ENCODE results near the gene ZFYVE27.

The ZFYVE27 gene

DNA sequence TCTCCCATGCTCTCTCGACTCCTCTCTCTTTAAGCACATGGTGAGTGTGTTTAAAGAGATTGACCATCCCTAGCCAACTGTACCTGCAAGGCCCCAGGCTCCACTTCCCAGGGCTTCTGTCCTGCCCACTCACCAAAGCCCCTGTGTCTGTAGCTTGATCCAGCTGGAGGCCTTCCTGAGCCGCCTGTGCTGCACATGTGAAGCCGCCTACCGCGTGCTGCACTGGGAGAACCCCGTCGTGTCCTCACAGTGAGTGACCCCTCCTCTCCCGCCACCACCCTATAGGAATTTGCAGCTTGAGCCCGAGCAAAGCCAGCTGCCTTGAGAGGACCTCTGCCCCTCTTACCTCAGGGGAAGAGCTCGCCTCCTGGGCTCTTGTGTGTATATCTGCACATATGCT, 11.2 kb downstream of the ZFYVE27 start:
- no peak for DNase-seq

GRCh38 chr10:97752956-97753355, 16.0 kb downstream of the ZFYVE27 start:
- DNase-seq = no peak

GRCh38 chr10:97754726-97755125, 17.8 kb downstream of the ZFYVE27 start:
- no peak for DNase-seq

GRCh38 chr10:97755718-97756117, 18.8 kb downstream of the ZFYVE27 start:
- DNase-seq = no peak

DNA sequence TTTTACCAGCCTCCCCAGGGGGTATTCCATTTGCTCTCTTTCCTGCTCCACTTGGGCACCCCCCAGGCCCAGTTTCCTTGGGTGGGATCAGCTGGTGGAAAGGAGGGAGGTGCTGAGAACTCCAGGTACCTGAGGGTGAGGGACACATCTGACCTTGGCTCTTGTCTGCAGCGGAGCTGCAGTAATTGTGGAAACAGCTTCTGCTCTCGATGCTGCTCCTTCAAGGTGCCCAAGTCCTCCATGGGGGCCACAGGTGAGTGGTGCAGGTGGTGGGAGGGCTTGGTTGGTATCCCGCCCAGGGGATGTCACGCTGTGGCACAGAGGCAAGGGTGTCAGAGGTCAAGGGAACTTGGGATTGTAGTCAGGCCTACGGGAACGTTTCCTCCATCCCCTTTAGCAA, 20.5 kb downstream of the ZFYVE27 start:
- no peak for DNase-seq

DNA sequence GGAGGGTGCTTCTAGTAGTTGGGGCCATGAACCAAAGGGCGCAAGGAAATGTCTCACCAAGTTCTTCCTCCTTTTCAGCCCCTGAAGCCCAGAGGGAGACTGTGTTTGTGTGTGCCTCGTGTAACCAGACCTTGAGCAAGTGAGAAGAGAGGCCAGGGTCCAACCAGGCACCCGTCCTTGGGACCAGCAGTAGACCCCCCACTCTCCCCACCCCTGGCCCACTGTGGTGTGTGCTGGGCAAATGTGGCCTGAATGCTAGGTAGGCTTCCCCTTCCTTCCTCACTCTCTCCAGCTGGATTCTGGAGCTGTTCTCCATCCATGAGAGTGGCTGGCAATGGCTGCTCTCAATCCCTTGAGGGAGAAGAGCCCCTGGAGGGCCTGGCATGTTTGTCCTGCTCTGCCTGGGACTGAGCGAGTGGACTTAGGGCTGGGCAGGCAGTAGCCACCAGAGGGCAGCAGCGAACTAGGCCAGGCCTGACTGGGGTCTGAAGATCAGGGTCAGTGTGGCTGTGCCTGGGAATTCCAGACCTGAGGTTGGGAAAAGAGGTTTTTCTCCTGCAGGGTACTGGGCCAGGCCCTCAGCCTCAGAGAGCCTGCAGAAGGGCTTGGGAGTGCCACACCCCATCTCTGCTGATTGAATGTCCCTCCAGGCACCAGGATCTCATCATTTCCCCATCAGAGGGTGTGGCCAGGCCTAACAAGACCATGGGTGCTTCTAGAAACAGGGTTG, 22.4 kb downstream of the ZFYVE27 start:
- DNase-seq = peak; percentile 92

DNA sequence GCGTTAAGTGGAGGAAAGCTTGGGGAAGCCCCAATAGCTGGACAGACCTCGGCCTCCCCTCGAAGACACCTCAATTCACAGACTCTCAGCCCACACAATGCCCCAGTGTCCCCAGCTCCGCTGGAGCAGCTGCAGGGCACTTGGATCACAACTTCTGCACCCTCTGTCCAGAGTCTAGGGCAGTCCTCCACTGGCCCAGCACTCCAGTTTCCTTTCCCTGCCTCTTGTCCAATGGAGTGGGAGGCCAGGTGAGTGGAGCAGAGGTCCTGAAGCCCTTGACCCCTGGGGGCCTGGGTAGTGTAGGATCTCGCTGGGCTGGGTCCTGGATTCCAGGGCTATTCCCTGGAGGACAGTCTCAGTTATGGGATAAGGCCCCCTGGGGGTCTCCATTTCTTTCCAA, 23.0 kb downstream of the ZFYVE27 start:
- DNase-seq = no peak

- DNase-seq = no peak
These were observed 23.7 kb downstream of the ZFYVE27 start for GRCh38 chr10:97760461-97761257.

- no peak for DNase-seq
These were observed 24.5 kb downstream of the ZFYVE27 start for GRCh38 chr10:97761331-97761865.

- DNase-seq = no peak
These were observed 25.1 kb downstream of the ZFYVE27 start for GRCh38 chr10:97762056-97762455.

DNA sequence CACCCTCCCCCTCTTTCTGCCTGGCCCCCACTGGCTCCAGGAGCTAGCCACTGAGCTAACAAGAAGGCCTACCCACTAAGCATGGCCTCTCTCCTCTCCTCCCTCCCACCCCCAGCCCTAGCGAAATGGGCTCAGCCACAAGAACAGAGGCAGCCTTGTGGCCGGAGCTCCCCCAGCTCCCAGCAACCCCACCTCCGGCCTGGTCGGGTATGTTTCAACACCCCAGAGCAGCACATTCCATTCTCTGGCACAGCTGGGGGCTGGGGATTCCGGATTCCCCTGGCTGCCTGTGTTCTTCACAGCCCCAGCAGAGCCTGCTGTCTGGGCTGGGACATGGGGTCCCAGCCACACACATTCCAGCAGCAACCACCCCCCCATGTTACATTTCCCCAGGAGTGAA, 25.9 kb downstream of the ZFYVE27 start:
- no peak for DNase-seq

GRCh38 chr10:97763411-97763810, 26.5 kb downstream of the ZFYVE27 start:
- DNase-seq = no peak

DNA sequence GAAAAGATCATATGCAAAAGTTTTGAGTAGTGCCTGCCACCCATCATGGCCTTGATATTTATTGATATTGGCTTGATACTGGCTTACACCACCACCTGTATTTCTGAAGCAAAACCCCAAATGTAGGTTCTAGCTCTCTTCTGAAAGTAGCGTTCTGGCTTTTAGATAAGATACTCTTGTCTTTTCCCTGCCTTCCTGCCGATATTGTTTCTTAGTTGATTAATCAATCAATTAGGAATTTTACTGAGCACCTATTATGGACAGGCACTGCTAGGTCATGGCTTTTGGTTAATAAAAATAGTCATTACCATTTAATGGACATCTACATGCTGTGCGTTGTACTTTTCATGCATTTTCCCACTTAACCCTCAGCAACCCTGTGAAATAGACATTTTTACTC, 27.0 kb downstream of the ZFYVE27 start:
- no peak for DNase-seq

GRCh38 chr10:97764519-97764931, 27.6 kb downstream of the ZFYVE27 start:
- DNase-seq = peak; percentile 53

DNA sequence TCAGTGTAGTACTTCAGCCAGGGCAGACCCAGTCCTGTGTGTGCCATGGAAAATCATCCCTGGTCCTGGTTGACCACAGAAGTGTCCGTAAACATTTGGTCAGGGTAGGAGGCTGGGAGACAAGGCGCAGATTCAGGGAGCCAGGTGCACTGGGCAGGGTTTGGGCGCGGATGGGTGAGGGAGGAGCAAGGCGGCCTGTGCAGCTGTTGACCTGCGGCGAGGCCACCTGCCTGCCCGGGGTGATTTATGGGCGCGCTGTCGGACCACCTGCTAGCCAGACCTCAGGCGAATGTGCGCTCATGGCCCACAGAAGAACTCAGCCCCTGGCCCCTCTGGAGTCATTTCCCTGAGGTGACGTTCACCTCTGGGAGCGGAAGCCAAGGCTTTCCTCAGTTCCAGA, 28.3 kb downstream of the ZFYVE27 start:
- DNase-seq = peak; percentile 93

DNA sequence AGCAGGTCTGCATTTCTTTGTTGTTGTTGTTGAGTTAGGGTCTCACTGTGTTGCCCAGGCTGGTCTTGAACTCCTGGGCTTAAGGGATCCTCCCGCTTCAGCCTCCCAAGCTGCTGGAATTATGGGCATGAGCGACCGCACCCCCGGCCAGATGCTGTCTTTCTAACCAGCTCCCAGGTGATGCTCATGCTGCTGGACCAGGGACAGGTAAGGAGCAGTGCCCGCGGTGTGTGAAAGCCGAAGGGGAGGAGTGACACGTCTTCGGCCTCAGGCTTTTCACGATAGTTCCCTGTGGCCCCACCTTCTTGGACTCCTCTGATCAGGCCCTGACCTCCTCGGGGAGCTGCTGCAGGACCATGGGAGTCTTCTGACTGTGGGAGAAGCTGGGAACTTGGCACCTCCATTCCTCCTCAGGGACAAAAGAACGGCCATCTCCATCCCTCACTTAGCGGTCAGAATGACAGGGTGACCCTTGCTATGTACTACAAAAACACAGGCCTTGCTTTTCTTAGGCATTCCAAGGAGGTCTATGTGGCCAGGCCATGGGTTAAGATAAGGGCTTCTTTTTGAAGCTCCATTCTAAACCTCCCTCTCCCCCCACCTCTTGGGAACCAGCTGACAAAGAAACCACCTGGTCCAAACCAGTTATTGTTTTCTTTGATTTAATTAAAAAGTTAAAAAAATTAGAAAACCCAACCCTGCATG, 29.3 kb downstream of the ZFYVE27 start:
- DNase-seq = no peak

DNA sequence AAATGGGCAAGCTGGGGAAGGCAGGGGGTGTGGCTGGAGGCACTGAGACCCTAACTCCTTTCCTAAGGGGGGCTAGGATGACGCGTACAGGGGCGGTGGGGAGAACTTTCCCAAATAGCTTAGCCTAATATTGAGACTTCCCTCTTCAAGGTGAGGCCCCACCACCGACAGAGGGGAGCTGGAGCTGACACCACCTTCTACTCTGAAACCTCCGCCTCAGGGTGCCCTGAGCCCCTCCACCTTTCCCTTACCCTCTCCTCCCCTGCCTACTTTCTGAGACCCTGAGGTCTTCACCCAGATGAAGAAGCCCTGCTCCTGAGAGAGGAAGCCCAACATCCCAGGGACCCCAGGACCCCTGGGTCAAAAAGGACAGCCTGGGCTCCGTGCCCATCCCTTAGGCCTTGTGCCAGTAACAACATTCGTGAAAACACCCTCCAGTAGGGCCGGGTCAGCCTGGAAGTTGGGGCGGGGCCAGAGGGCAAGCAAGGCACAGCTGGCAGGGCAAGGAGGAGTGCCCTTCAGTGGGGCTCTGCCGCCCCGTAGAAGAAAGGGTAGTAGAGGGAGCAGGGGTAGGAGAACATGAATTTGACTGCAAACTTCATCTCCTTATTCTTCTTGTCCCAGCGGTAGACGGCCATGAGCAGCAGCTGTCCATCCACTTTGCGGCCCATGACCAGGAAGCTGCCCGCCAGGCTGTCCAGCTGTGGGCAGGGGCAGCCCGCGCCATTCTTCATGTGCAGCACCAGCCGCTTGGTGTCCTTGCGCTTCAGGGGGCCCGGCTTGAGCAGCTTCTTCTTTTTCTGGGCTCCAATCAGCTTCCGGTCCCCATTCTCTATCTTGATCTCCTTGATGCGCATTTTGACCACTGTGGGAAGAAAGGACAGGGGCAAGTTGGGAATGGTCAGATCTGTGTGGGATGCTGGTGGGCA, 30.3 kb downstream of the ZFYVE27 start:
- no peak for DNase-seq

DNA sequence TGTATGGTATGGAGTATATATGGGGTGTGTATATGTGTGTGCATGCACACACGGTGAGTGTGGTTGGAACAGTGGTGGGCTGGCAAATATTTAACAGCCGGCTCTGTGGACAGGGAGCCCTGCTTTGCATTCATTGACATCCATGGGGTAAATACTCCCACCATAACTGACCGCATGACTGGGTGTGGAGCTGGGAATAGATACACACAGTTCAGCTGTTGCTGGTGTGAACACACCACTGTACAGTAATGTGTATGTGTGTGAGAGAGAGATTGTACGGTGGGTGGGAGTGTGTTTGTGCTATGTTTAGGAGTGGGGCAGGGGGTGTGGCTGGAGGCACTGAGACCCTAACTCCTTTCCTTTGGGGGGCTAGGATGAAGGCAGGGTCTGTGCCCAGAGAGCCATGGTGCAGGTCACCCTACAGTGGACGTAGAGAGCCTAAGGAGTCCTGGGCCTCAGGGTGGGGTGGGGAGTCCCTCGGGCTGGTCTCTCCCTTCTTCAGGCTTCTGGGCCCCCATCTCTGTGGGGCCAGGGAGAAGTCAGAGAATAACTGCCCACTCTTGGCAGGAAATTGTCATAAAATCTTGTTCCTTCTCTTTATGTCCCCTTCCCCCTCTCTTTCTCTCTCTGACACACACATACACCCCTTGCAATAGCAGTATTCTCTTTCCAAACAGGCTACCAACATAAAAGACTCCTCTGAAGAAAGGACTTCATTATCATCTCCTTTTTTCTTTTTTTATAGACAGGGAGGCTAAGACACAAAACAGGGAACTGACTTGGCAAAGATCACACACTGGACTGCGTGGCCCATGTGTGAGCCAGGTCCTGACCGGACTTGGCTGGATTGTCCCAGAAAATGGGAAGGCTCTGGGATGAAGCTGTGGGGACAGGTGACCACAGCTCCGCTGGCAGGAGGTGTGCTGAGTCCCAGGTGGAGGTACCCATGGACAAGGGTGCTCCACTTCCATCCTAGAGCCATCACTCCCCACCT, 31.7 kb downstream of the ZFYVE27 start:
- no peak for DNase-seq

DNA sequence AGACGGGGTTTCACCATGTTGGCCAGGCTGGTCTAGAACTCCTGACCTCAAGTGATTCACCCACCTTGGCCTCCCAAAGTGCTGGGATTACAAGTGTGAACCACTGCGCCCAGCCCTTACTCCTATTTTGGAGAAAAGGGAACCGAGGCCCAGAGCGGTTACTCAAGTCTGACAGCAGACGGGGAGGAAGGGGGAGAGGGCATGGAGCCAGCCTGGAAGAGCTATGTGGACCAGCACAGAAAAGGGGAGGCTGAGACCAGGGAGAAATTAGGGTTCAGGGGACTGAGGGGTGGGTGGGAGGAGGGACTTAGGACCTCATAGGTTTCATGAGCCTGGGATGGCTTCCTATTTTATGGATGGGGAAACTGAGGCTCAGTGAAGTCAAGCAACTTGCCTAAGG, 33.3 kb downstream of the ZFYVE27 start:
- DNase-seq = no peak

DNA sequence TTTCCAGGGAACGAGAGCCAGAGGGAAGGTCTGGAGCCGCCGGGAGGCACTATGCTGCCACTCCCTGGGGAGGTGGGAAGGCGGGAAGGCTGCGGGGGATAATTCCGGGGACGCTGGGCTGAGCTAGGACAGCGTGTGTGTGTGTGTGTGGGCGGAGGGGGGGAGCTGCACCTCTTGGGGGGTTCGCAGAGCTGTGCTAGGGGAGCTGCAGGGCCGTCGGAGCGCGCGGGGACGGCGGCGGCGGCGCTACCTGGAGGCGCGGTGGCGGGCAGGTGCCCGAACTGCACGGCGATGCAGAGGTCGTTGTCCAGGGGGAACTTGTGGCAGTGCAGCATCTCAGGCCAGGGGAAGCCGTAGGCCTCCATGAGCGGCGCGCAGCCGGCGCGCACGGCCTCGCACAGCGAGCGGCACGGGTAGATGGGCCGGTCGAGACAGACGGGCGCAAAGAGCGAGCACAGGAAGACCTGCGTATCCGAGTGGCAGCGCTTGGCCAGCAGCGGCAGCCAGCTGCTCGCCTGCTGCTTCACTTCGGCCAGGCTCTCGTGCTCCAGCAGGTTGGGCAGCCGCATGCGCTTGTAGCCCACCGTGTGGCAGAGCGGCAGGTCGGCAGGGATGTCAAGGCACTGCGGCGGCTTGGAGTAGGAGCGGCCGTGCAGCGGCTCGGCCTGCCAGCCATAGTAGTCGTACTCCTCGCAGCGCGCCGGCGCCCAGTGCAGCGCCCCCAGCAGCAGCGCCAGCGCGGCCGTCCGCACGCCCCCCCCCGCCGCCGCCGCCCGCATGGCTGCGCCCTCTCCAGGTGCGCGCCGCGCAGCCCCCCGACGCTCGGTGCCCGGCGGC, 34.3 kb downstream of the ZFYVE27 start:
- DNase-seq = peak; percentile 79
